HCT116 (cell line): Measurements from ENCODE around the gene OSBPL10. TPM values are rescaled to one million over a fixed set of nuclear protein-coding genes. Genes with fewer than 3 reads are reported as not detected.

ENCODE experiments used
- ATAC-seq: fragments of 200-7000 bp; cut with Tn5 transposase; 2 replicates; pipeline ENCODE4 v1.9.1; 2020; ENCODE audit warnings: mild to moderate bottlenecking, moderate library complexity
- BruUV-seq: library from RNA; stranded (reverse); fragments of 400-500 nt; replicated peaks from 2 replicates; lab custom pipeline; 2021; lab: Mats Ljungman, UMichigan
- CTCF ChIA-PET: fragments of 300-600 bp; sonication (Branson Sonifier 250); formaldehyde crosslinking; loops from one replicate; lab custom pipeline; 2021; ENCODE audit warnings: antibody characterized with exemption; lab: Charles Lee
- POLR2A ChIA-PET: fragments of 300-600, 350-600 bp; sonication (Branson Sonifier 250); formaldehyde crosslinking; loops from one replicate; lab custom pipeline; 2021; ENCODE audit warnings: antibody characterized with exemption; lab: Charles Lee
- RAD21 ChIA-PET, 2 experiments: fragments of 300-600 bp; sonication (Branson Sonifier 250); formaldehyde crosslinking; loops; one replicate each; lab custom pipeline; 2023; ENCODE audit warnings: low total read pairs in 2 of 2; ENCODE audit not compliant: uncharacterized antibody in 2 of 2, unreplicated experiment in 2 of 2, low non-redundant PET in 1 of 2; lab: Charles Lee
- DNase-seq: peaks from one replicate; pipeline ENCODE4 v3.0.0-alpha.2; 2010; ENCODE audit warnings: low read depth, low spot score
- H2AFZ ChIP-seq: fragments of 200-600 bp; shearing (Covaris generic), sonication (generic); 2 replicates; pipeline ENCODE4 v1.6.1; 2017; ENCODE audit warnings: low read depth, mixed run types, mixed read lengths, antibody characterized with exemption, low read length; ENCODE audit not compliant: poor library complexity, severe bottlenecking
- H3K27ac ChIP-seq: 2 replicates; pipeline ENCODE4 v1.5.1; 2012; ENCODE audit warnings: low read depth, low read length
- H3K27me3 ChIP-seq: fragments of 200-600 bp; sonication (generic); 2 replicates; pipeline ENCODE4 v1.6.1; 2016; ENCODE audit warnings: mixed run types, low read length, mixed read lengths; ENCODE audit not compliant: insufficient read depth
- H3K36me3 ChIP-seq, 2 experiments: fragments of 200-500 bp in 1 of 2; fragments of 200-600 bp in 1 of 2; sonication (Bioruptor generic) in 1 of 2; sonication (generic) in 1 of 2; 2 replicates each; pipeline versions ENCODE4 v1.5.1 to v1.6.1; 2014 to 2016; ENCODE audit warnings: low read length in 2 of 2, inconsistent platforms in 1 of 2, mixed read lengths in 1 of 2, mixed run types in 1 of 2; ENCODE audit not compliant: insufficient read depth in 2 of 2, control insufficient read depth in 1 of 2
- H3K4me1 ChIP-seq, 2 experiments: fragments of 200-600 bp in 1 of 2; sonication (generic) in 1 of 2; 2 replicates each; pipeline versions ENCODE4 v1.5.1 to v1.6.1; 2012 to 2017; ENCODE audit warnings: low read length in 2 of 2, inconsistent platforms in 1 of 2, mild to moderate bottlenecking in 1 of 2, mixed read lengths in 1 of 2, mixed run types in 1 of 2, moderate library complexity in 1 of 2; ENCODE audit not compliant: insufficient read depth in 2 of 2, control insufficient read depth in 1 of 2
- H3K4me2 ChIP-seq: fragments of 200-600 bp; sonication (generic); 2 replicates; pipeline ENCODE4 v1.6.1; 2017; ENCODE audit warnings: mixed run types, low read length, mixed read lengths
- H3K4me3 ChIP-seq, 2 experiments: fragments of 200-600 bp in 1 of 2; sonication (generic) in 1 of 2; replicated peaks in 1 of 2; 2 replicates each; pipeline ENCODE4 v1.5.1; 2011 to 2016; ENCODE audit warnings: low read length in 2 of 2, control low read depth in 1 of 2, low read depth in 1 of 2, mild to moderate bottlenecking in 1 of 2, mixed read lengths in 1 of 2, mixed run types in 1 of 2
- H3K79me2 ChIP-seq: fragments of 200-600 bp; sonication (generic); 2 replicates; pipeline ENCODE4 v1.6.1; 2017; ENCODE audit warnings: mild to moderate bottlenecking, mixed run types, low read length, moderate library complexity, mixed read lengths; ENCODE audit not compliant: insufficient read depth
- H3K9ac ChIP-seq: fragments of 200-600 bp; sonication (generic); 2 replicates; pipeline ENCODE4 v1.6.1; 2016; ENCODE audit warnings: low read length, mixed read lengths
- H3K9me2 ChIP-seq: fragments of 200-600 bp; sonication (generic), shearing (Covaris generic); 2 replicates; pipeline ENCODE4 v1.6.1; 2017; ENCODE audit warnings: mixed run types, mild to moderate bottlenecking, moderate library complexity; ENCODE audit not compliant: insufficient read depth
- H3K9me3 ChIP-seq, 2 experiments: fragments of 200-500 bp in 1 of 2; fragments of 200-600 bp in 1 of 2; sonication (Bioruptor generic) in 1 of 2; sonication (generic) in 1 of 2; 2 replicates each; pipeline ENCODE4 v1.6.1; 2014 to 2017; ENCODE audit warnings: low read length in 2 of 2, mixed read lengths in 2 of 2, inconsistent platforms in 1 of 2, low read depth in 1 of 2, mild to moderate bottlenecking in 1 of 2, mixed run types in 1 of 2, moderate library complexity in 1 of 2; ENCODE audit not compliant: control insufficient read depth in 1 of 2, insufficient read depth in 1 of 2
- H4K20me1 ChIP-seq: fragments of 200-600 bp; sonication (generic), shearing (Covaris generic); 2 replicates; pipeline ENCODE4 v1.6.1; 2017; ENCODE audit warnings: mixed run types, mild to moderate bottlenecking, moderate library complexity; ENCODE audit not compliant: insufficient read depth
- CBX3 ChIP-seq: IDR thresholded peaks from 2 replicates; pipeline ENCODE4 v1.6.1; 2012; ENCODE audit warnings: low read depth
- EZH2phosphoT487 ChIP-seq: fragments of 200-600 bp; IDR thresholded peaks from 2 replicates; pipeline ENCODE4 v1.6.1; 2018; ENCODE audit warnings: antibody characterized with exemption, borderline replicate concordance
- MAX ChIP-seq: IDR thresholded peaks from 2 replicates; pipeline ENCODE4 v1.6.1; 2012
- POLR2A ChIP-seq: IDR thresholded peaks from 2 replicates; pipeline ENCODE4 v1.7.0; 2011; ENCODE audit warnings: borderline replicate concordance; ENCODE audit not compliant: insufficient read depth, insufficient read length; ENCODE audit errors: extremely low read depth
- ZBTB33 ChIP-seq: IDR thresholded peaks from 2 replicates; pipeline ENCODE4 v1.6.1; 2011; ENCODE audit warnings: mild to moderate bottlenecking, low read length, moderate library complexity; ENCODE audit not compliant: insufficient replicate concordance; ENCODE audit errors: extremely low read depth
- intact Hi-C: fragments of 100-400 bp; cut with micrococcal nuclease; formaldehyde crosslinking; loops from 2 replicates; pipeline ENCODE4 v1.10.0; 2022
- total RNA-seq: library from RNA; stranded (reverse); gene quantifications from one replicate; pipeline ENCODE4 v1.2.1, GENCODE V29; 2021; ENCODE audit not compliant: unreplicated experiment

OSBPL10 gene
- total RNA-seq, 1 experiment from 2014 or later, result 25.8 TPM

GRCh38 chr3:31725976-31726375, 255.1 kb downstream of the OSBPL10 start (continued):
- TF ChIP-seq ZBTB33 (no peak), CBX3 (no peak), POLR2A (no peak)

GRCh38 chr3:31725568-31725967, 255.5 kb downstream of the OSBPL10 start:
- H3K36me3 ChIP-seq, result no peaks in the 10 kb centered on the region
- no peak overlapping the region for H3K9ac ChIP-seq
- H2AFZ ChIP-seq, result no peak overlapping the region
- ChIA-PET POLR2A (no interaction called here), CTCF (interaction anchor here (1.4 to 1.5 kb wide), 2 partner anchors 11 to 419 kb away, joined by 3 to 5 read pairs; no protein-coding TSS in a partner anchor), RAD21 (no interaction called here)
- no peaks in the 10 kb centered on the region for H3K9me2 ChIP-seq
- H3K27ac ChIP-seq, result no peak overlapping the region
- BruUV-seq, result no TSS peak
- ATAC-seq, result no peak
- H4K20me1 ChIP-seq, result no peaks in the 10 kb centered on the region
- intact Hi-C loops, result loop anchor here (5.0 kb wide), 1 partner anchor 417 kb away; no protein-coding TSS in a partner anchor
- peaks cover 4 to 11% of the 10 kb centered on the region in 2 experiments for H3K4me1 ChIP-seq
- TF ChIP-seq CBX3 (no peak), MAX (no peak), POLR2A (no peak), EZH2phosphoT487 (no peak)
- no peaks in the 10 kb centered on the region for H3K27me3 ChIP-seq
- no peaks in the 10 kb centered on the region for H3K9me3 ChIP-seq
- H3K4me3 ChIP-seq, result no peak overlapping the region
- H3K79me2 ChIP-seq, result no peaks in the 10 kb centered on the region
- no peak overlapping the region for H3K4me2 ChIP-seq
- no peak for DNase-seq
